Testis (tissue), 3 donors: ENCODE measurements around the gene XXYLT1. TPM values are rescaled to one million over a fixed set of nuclear protein-coding genes. Genes with fewer than 3 reads are reported as not detected.

ENCODE experiments used
- DNase-seq: peaks from one replicate; pipeline ENCODE4 v3.0.0-alpha.2; 2019
- H3K27ac ChIP-seq, 2 donors: fragments of 200-600 bp; sonication (generic); one replicate each; pipeline ENCODE4 v1.5.1; 2019
- H3K27me3 ChIP-seq: fragments of 200-600 bp; sonication (generic); one replicate; pipeline ENCODE4 v1.5.1; 2019
- H3K36me3 ChIP-seq: fragments of 200-600 bp; sonication (generic); one replicate; pipeline ENCODE4 v1.5.1; 2017; ENCODE audit warnings: low read depth; ENCODE audit errors: missing control alignments
- H3K4me1 ChIP-seq: fragments of 200-600 bp; sonication (generic); one replicate; pipeline ENCODE4 v1.5.1; 2019
- H3K4me3 ChIP-seq, 2 donors: fragments of 200-600 bp; sonication (generic); one replicate each; pipeline ENCODE4 v1.5.1; 2017 to 2019
- H3K9me3 ChIP-seq: fragments of 200-600 bp; sonication (generic); one replicate; pipeline ENCODE4 v1.5.1; 2017
- CTCF ChIP-seq, 3 experiments: fragments of 450-650 bp in 2 of 3; fragments of 200-600 bp in 1 of 3; sonication (generic) in 1 of 3; IDR thresholded peaks; one replicate each; pipeline ENCODE4 v1.5.1; 2016 to 2019; ENCODE audit warnings: antibody characterized with exemption in 3 of 3, mild to moderate bottlenecking in 2 of 3, moderate library complexity in 1 of 3
- POLR2A ChIP-seq: fragments of 450-650 bp; IDR thresholded peaks from one replicate; pipeline ENCODE4 v1.6.1; 2017; ENCODE audit warnings: antibody characterized with exemption, mild to moderate bottlenecking, moderate library complexity
- WGBS, 2 donors: methylation state at CpG; one replicate each; pipeline ENCODE4 v1.1.5; 2018; 5-methylcytosine and 5-hydroxymethylcytosine counted together
- intact Hi-C: fragments of 100-400 bp; cut with DNase I; formaldehyde crosslinking; loops from one replicate; pipeline ENCODE4 v1.15.1; 2023; ENCODE audit warnings: low total_unique reads
- polyA plus RNA-seq: library from polyadenylated mRNA; stranded (reverse); fragments of 350-450 nt; fragmentation: Illumina TruSeq; extraction: RNeasy Lipid Tissue Mini Kit (QIAGEN cat#74804); gene quantifications from one replicate; pipeline ENCODE4 v1.2.3, GENCODE V29; 2014; ENCODE audit warnings: low read depth, low replicate concordance; ENCODE audit not compliant: insufficient read depth
- total RNA-seq, 2 donors: library from RNA; depleted of rRNA; stranded (reverse); fragments of >200 nt; gene quantifications; one replicate each; pipeline ENCODE4 v1.2.3, GENCODE V29; 2016

The XXYLT1 gene
- total and polyA plus RNA-seq, 3 donors from 2014 or later = 7.2 to 12.5 (median 11.1) TPM

DNA sequence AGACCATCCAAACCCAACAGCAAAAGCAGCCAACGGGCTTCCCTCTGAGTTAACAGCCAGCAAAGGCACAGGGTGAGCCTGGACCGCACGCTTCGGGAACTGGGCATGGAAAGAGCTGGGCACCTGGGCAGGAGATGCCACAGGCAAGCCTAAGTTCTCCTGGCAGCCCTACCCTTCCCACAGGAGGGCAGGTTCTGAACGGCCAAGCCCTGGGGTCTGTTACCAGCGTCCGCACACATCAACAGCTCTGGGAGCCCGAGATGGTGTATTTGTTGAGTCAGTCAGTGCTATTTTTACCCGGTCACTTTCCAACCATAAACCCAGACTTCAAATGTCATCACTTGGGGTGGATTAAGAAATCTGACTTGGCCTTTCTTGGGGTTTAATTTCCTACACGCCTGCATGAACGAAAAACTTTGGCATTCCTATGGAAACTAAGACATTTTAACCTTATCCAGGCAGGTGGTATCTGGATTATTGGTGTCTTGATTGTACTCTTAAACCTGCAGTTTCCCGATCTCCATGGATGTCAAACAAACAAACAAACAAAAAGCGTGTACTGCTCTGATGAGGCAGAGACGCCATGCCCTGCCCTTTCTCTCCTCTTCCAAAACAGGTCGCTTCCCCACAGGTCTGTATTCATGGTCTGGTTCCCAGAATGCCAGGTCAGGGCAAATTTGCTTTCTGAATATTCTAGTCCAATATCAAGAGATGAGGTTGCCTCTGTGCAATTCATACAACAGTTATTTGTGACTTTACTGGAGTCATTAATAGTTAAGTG, 99.7 kb downstream of the XXYLT1 start:
- H3K4me3 ChIP-seq = no peak overlapping the region
- H3K27ac ChIP-seq = no peak overlapping the region
- no peaks in the 10 kb centered on the region for H3K27me3 ChIP-seq
- no peak for TF ChIP-seq POLR2A
- no peak for TF ChIP-seq CTCF (IDR thresholded peaks at IDR 0.05)
- no peaks in the 10 kb centered on the region for H3K36me3 ChIP-seq
- WGBS, 2 donors = 93 to 94% methylated on average over 15 of the region's 15 CpGs
- H3K4me1 ChIP-seq = no peaks in the 10 kb centered on the region
- no peaks in the 10 kb centered on the region for H3K9me3 ChIP-seq
- no peak for DNase-seq
- intact Hi-C loops = no loop called here

DNA sequence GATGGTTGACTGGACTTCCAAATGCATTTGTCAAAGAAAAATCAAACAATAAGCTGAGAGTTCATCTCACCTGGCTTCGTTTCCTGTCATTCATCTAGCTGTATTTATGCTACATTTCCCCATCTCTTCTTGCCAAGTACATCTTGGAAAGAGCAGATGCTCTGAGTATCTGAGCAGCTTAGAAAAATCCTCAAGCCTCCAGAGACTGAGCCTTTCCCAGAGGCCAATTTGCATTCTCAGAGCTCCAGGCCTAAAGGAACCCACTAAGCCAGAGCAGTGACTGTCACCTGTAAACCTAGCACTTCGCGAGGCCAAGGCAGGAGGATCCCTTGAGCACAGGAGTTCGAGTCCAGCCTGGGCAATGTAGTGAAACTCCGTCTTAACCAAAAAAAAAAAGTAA, 100.5 kb downstream of the XXYLT1 start:
- intact Hi-C loops = no loop called here
- DNase-seq = no peak
- Histone ChIP-seq H3K27ac (no peak overlapping the region), H3K9me3 (no peaks in the 10 kb centered on the region), H3K36me3 (no peaks in the 10 kb centered on the region), H3K4me1 (no peaks in the 10 kb centered on the region), H3K4me3 (no peak overlapping the region), H3K27me3 (no peaks in the 10 kb centered on the region)
- WGBS, 2 donors = 87 to 96% methylated on average over 5 of the region's 5 CpGs
- TF ChIP-seq CTCF (IDR thresholded peaks at IDR 0.05) = no peak
- TF ChIP-seq POLR2A = no peak

GRCh38 chr3:195169011-195169649, 101.8 kb downstream of the XXYLT1 start:
- Histone ChIP-seq H3K27me3 (no peaks in the 10 kb centered on the region), H3K4me3 (no peak overlapping the region), H3K9me3 (no peaks in the 10 kb centered on the region), H3K4me1 (no peaks in the 10 kb centered on the region), H3K27ac (no peak overlapping the region), H3K36me3 (no peaks in the 10 kb centered on the region)
- intact Hi-C loops = no loop called here
- TF ChIP-seq CTCF (IDR thresholded peaks at IDR 0.05) = no peak
- TF ChIP-seq POLR2A = no peak
- 91 to 96% methylated on average over 12 to 23 of the region's 23 CpGs for WGBS, 2 donors
- DNase-seq = no peak

DNA sequence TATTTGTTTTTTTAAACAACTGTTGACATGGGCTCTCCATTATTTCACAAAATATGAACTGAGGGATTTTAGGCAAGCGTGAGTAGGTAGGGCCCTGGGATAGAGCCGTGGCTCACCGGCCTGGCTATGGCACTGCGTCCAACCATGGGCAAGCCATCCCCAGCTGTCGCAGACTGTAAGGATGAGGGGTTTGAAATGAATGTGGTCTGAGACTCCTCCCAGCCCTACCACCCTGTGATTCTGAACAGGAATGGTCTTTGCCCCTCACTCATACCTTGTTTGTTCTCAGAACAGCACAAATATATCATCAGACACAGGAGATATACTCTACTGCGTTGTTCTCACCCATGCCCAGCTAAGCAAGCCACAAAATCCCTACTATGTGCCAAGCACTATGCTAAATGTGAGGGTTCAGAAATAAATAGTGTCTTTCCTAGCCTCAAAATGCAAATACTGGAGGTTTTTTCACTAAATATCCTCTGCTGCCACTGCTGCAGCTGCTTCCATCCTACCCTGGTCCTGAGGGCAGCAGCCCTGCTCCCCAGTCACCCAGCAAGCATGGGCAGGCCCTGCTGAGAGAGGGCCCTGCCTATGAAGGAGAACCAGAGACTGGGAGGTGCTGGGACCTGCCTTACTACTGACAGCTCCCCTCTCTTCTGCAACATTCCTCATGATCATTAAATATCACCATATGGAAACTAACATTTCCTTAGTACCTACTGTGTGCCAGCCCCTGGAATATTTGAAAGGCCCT, 102.8 kb downstream of the XXYLT1 start:
- Histone ChIP-seq H3K27ac (no peak overlapping the region), H3K4me1 (no peaks in the 10 kb centered on the region), H3K9me3 (no peaks in the 10 kb centered on the region), H3K27me3 (no peaks in the 10 kb centered on the region), H3K4me3 (no peak overlapping the region), H3K36me3 (no peaks in the 10 kb centered on the region)
- no peak for DNase-seq
- no peak for TF ChIP-seq CTCF (IDR thresholded peaks at IDR 0.05)
- no peak for TF ChIP-seq POLR2A
- WGBS, 2 donors = 95 to 98% methylated on average over 6 of the region's 6 CpGs
- intact Hi-C loops = no loop called here
